HepG2 (cell line): Measurements from ENCODE around the gene MFAP4.

ENCODE experiments used
- AGO1 ChIP-seq: fragments of 200-400 bp; formaldehyde crosslinking; IDR thresholded peaks from 2 replicates; pipeline ENCODE4 v1.6.1; 2017; ENCODE audit warnings: mild to moderate bottlenecking, low read depth, low read length, moderate library complexity; ENCODE audit not compliant: poor library complexity, severe bottlenecking
- BCL3 ChIP-seq: sonication (generic); formaldehyde crosslinking; IDR thresholded peaks from 2 replicates; pipeline ENCODE4 v1.5.1; 2020; ENCODE audit warnings: mild to moderate bottlenecking, missing genetic modification reagents, moderate library complexity
- FOXA3 ChIP-seq: IDR thresholded peaks from 2 replicates; pipeline ENCODE4 v1.6.1; 2016; ENCODE audit warnings: missing genetic modification reagents, missing compliant biosample characterization
- HBP1 ChIP-seq: IDR thresholded peaks from 2 replicates; pipeline ENCODE4 v1.6.1; 2016; ENCODE audit warnings: low read depth, control low read depth
- KAT2B ChIP-seq: fragments of 150-350 bp; IDR thresholded peaks from 2 replicates; pipeline ENCODE4 v1.6.1; 2014; ENCODE audit warnings: low read depth, low read length, borderline replicate concordance
- LCORL ChIP-seq, 2 experiments: fragments of 450-650 bp in 1 of 2; sonication (generic) in 1 of 2; formaldehyde crosslinking in 1 of 2; IDR thresholded peaks; 2 replicates each; pipeline versions ENCODE4 v1.5.0 to v1.6.1; 2017 to 2020; ENCODE audit warnings: antibody characterized with exemption in 1 of 2, missing genetic modification reagents in 1 of 2
- REST ChIP-seq, 2 experiments: IDR thresholded peaks; 2 replicates each; pipeline ENCODE4 v1.6.1; 2011 to 2012; ENCODE audit warnings: low read length in 2 of 2, borderline replicate concordance in 1 of 2, low read depth in 1 of 2, mild to moderate bottlenecking in 1 of 2, moderate library complexity in 1 of 2
- ZNF224 ChIP-seq: sonication (generic); formaldehyde crosslinking; IDR thresholded peaks from 2 replicates; pipeline ENCODE4 v1.5.0; 2020; ENCODE audit warnings: mild to moderate bottlenecking, missing genetic modification reagents
- ZZZ3 ChIP-seq: sonication (generic); formaldehyde crosslinking; IDR thresholded peaks from 2 replicates; pipeline ENCODE4 v1.4.0; 2020; ENCODE audit warnings: missing genetic modification reagents, mild to moderate bottlenecking, borderline replicate concordance
- TF ChIP-seq, protein P1 (sequence below): sonication (generic); formaldehyde crosslinking; IDR thresholded peaks from 2 replicates; pipeline ENCODE4 v1.5.0; 2020; ENCODE audit warnings: mild to moderate bottlenecking, missing genetic modification reagents, moderate library complexity

DNA sequence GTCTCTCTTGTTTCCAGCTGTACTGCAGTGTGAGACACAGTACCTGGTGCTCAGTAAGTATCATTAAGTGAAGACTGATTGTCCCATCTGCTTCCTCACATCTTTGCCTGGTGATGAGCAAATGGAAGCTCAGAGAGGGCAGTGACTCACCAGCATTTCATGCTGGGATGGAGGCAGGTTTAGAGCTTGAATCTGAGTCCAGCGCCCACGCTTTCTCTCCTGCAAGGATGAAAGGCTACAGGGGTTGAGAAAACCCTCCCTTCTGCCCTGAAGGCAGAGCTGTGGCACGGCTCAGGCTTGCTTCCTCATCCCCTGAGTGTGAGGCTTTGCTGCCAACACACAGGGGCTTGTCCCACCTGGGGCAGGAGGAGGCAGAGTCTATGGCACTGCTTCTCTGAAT, 22.5 kb upstream of the MFAP4 start:
- TF ChIP-seq ZNF224 (CRISPR knock-in tag), result no peak
- TF ChIP-seq, protein P1, sequence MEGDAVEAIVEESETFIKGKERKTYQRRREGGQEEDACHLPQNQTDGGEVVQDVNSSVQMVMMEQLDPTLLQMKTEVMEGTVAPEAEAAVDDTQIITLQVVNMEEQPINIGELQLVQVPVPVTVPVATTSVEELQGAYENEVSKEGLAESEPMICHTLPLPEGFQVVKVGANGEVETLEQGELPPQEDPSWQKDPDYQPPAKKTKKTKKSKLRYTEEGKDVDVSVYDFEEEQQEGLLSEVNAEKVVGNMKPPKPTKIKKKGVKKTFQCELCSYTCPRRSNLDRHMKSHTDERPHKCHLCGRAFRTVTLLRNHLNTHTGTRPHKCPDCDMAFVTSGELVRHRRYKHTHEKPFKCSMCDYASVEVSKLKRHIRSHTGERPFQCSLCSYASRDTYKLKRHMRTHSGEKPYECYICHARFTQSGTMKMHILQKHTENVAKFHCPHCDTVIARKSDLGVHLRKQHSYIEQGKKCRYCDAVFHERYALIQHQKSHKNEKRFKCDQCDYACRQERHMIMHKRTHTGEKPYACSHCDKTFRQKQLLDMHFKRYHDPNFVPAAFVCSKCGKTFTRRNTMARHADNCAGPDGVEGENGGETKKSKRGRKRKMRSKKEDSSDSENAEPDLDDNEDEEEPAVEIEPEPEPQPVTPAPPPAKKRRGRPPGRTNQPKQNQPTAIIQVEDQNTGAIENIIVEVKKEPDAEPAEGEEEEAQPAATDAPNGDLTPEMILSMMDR, result no peak
- TF ChIP-seq AGO1, result no peak
- TF ChIP-seq REST (IDR thresholded peaks at IDR 0.05; ENCODE audit: borderline replicate concordance in 1 of 2, low read depth in 1 of 2, low read length in 2 of 2), result no peak
- no peak for TF ChIP-seq BCL3 (CRISPR knock-in tag)
- TF ChIP-seq KAT2B, result no peak
- no peak for TF ChIP-seq LCORL (IDR thresholded peaks at IDR 0.05)
- no peak for TF ChIP-seq LCORL (CRISPR knock-in tag; IDR thresholded peaks at IDR 0.05)
- TF ChIP-seq ZZZ3 (CRISPR knock-in tag), result no peak
- no peak for TF ChIP-seq FOXA3 (CRISPR knock-in tag)
- no peak for TF ChIP-seq HBP1 (CRISPR knock-in tag)
